ENCODE data around the gene GJB3.
A peak's percentile ranks its signal among the peaks of the same experiment; 100 is the strongest.
"Not testable (repeated sequence)": the region's sequence is repeated elsewhere in the genome, so short reads cannot be mapped to it uniquely, and the experiment has no call there.

The GJB3 gene

DNA sequence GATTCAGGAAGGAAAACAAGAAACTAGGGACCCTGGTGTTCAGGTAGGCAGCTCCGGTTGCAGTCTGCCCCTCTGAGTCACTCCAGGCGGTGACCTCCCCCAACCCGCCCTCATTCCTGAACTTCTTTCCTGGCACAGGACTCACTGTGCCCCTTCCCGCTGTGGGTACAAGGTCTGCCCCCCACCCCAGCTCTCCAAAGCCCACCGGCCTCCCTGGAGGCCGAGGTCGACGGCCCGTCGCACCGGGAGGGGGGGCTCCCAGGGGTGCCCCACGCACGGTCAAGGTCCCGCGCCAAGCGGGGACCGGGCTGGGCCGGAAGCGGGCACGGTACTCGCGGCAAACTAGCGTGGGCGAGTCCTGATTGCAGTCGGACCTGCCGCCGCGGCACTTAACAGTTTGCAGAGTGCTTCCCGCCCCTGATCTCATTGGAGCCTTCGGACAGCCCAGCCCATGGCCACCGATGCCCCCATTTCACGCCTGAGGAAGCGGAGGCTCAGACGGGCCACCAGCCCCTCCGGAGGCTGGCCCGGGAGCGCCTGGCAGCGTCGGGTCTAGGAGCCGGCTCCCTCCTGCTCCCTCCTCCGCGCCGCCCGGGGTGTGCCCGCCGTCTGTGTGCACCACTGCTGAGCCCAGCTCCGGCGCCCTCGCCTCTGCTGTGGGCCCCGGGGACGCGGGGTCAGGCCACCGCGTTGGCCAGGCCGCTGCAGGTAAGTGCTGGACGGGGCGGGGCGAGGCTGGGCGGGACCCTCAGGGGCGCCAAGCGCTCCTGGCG, at the start of gene GJB3:
GJB3 (plus strand) TSS at position 144 of the 773 bp plus-strand sequence. CDS start 3,549 bp downstream, outside the sequence.
- no peak for DNase-seq (ENCODE audit: low read depth, low spot score)

DNA sequence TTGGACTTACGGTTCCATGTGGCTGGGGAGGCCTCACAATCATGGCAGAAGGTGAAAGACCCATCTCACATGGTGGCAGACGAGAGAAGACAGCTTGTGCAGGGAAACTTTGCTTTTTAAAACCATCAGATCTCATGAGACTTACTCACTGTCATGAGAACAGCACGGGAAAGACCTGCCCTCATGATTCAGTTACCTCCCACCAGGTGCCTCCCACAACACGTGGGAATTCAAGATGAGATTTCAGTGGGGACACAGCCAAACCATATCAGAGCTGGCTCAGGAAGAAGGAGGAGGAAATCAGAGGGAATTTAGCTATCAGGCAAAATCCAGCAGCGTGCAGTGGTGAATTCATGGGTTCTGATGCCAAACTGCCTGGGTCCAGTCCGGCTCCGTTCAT, 48.2 kb upstream of the GJB3 start:
- DNase-seq (ENCODE audit: low read depth, low spot score), result not testable (repeated sequence)

DNA sequence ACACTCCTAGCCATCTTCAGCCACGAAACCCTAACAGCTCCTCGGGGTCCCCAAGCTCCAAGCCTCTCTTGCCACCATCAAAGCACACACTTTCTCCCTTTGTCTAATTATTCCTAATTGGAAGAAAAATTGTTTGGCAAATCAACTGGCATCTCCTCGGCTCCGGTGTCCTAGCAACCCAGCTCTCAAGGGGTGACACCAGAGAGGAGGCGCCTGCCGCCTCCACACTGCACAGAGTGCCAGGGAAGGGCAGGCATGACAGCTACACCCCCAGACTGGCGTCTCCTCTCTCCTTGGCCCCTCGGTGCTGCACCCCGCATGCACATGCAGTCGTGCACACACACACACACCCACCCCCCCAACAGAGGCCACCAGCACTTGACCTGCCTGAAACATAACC, 44.3 kb upstream of the GJB3 start:
- DNase-seq (ENCODE audit: low read depth, low spot score), result no peak

DNA sequence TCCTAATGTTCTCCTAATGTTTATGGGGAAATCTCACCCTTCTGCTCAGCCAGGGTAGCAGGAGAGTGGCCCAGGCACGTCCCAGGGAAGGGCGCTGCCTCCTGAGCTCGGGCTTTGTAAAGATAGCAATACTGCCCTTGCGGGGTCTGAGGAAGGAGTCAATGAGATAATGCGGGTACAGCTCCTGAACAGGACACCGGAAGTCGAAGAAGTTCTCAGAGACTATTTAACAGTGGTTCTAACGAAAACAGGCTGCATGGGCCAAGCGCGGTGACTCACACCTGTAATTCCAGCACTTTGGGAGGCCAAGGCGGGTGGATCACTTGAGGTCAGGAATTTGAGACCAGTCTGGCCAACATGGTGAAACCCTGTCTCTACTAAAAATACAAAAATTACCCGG, 43.8 kb upstream of the GJB3 start:
- not testable (repeated sequence) for DNase-seq (ENCODE audit: low read depth, low spot score)

DNA sequence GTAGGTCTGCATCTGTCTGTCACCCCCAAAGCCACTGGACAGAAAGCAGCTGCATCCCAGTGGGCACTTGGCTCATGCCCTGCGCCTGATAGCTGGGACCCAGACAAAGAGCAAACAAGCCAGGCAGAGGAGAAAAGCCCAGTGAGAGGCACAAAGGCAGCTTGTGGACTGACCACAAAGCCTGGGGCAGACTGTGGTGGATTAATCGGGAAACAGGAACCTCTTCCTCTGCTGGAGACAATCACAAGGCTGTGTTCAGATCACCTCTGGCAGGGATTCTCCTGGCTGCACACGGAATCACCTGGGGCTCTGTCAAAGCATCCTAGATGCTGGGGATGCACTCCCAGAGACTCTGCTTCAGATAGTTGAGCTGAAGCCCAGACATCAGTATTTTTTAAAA, 41.4 kb upstream of the GJB3 start:
- DNase-seq (ENCODE audit: low read depth, low spot score), result peak; percentile 63

DNA sequence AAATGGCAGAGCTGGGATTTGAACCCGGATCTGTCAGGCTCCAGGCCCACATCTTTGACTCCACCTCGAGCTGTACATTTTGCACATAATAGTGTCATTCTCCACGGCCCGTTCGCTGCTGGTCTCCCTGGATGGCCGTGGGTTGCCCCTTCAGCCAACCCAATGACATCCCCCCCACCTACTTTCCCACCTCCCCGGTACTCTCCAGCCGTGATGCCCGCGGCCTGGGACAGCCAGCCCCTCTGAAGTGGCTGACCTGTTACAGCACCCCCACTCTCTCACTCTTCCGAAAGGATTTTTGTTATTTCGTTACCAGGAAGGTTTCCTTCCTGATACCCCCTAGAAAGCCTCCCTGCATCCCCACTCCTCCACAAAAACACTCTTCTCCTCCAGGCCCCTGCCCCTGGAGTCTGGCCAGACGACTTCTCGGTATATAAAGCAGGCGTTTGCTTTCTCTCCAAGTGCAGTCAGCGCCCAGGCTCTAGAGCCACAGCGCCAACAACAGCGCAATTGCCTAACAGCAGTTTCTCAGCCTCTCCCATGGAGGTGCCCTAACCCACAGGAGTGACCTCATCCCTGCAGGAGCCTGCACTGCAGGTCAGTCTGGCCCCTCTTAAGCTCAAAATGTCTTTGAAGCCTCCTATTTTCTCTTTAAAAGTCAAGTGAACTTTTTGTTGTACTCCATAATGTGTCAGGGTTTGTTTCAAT, 40.7 kb upstream of the GJB3 start:
- peak; percentile 74 for DNase-seq (ENCODE audit: low read depth, low spot score)

DNA sequence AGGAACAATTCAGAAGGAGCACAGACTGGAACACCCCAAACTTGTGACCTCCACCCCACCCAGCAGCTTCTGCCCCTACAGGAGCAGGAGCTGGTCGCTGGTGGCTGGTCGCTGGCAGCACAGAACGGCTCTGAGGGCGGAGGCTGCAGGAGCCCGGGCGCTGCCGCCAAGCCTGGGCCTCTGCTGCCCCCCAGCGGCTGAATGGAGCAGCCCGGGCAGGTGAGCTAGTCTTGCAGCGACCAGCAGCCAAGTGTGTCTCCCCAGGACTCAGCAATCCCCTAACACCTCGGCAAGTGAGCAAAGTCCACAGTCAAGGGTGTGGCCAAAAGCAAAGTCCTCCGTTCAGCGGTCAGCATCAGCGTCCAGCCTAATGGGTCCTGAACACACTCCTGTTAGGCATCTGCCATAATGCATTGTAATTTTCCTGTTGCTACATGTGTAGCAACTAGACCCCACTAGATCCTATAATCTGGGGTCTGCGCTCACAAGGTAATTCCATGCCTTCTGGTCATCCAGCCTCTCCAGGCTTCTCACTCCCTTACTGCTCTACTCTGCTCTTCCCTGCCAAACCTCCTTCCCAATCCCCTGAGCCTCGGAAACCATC, 38.2 kb upstream of the GJB3 start:
- peak; percentile 90 for DNase-seq (ENCODE audit: low read depth, low spot score)

DNA sequence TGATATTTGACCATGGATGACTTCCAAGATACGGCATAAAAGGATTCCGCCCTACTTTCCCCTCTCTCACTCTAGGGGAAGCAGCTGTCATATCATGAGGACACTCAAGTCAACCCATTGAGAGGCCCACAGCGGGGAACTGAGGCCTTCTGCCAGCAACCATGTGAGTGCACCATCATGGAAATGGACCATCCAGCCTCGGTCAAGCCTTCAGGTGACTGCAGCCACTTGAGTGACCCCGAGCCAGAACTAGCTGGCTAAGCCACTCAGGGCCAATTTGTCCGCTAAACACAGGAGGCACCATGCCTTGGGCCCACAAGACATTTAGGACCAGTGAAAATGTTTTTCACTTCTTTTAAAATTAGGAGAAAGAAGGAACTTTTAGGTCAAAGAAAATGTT, 37.2 kb upstream of the GJB3 start:
- DNase-seq (ENCODE audit: low read depth, low spot score), result no peak

DNA sequence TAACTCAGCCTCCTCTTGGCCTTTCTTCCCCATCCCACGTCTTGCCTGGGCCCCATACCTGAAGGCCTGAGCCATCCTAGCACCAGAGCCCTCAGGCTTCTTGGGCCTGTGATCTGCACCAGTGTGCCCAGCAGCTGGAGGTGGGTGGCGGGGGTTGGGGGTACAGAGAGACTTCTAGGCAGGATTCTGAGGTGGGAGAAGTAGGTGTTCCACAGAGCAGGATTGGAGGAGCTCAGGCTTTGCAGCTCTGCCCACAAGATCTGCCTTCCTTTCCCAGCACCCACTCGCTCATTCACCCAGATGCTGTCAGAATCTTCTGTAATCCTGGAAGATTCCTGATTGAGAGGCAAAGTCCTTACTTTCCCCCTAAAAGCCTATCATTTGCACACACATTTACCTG, 36.2 kb upstream of the GJB3 start:
- DNase-seq (ENCODE audit: low read depth, low spot score), result no peak

DNA sequence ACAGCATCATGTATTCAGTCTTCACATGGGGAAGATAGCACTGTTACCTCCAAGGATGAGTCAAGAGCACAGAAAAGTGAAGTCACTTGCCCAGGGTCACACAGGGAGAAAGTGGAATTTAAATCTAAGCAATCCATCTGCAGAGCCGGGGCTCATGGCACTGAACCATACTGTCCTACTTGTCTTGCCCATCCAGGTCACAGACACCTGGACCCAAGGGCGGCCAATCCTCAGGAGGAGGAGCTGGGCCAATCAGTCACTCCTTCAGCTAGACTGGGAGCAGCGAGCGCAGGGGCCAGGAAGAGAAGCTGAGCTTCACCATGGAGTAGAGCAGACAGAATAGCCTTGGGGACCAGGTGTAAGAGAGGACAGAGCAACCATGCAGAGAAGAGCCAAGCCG, 35.3 kb upstream of the GJB3 start:
- no peak for DNase-seq (ENCODE audit: low read depth, low spot score)

DNA sequence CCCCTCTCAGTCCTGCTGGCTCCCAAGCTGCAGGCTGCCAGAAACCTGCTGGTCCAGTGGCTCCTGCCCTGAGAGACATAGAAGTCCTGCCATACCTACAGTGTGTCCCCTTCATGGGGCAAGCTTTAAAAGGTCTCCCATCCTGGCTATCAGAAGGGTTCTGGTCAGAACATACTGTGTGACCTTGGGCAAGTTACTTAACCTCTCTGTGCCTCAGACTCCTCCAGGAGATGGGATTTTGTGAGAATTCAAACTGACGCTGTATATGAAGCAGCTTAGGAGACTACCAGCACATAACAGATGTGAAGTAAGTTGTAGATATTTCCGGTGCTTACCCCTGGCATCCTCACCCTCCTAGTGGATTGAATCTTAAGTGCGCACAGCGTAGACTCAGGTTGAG, 34.9 kb upstream of the GJB3 start:
- no peak for DNase-seq (ENCODE audit: low read depth, low spot score)

DNA sequence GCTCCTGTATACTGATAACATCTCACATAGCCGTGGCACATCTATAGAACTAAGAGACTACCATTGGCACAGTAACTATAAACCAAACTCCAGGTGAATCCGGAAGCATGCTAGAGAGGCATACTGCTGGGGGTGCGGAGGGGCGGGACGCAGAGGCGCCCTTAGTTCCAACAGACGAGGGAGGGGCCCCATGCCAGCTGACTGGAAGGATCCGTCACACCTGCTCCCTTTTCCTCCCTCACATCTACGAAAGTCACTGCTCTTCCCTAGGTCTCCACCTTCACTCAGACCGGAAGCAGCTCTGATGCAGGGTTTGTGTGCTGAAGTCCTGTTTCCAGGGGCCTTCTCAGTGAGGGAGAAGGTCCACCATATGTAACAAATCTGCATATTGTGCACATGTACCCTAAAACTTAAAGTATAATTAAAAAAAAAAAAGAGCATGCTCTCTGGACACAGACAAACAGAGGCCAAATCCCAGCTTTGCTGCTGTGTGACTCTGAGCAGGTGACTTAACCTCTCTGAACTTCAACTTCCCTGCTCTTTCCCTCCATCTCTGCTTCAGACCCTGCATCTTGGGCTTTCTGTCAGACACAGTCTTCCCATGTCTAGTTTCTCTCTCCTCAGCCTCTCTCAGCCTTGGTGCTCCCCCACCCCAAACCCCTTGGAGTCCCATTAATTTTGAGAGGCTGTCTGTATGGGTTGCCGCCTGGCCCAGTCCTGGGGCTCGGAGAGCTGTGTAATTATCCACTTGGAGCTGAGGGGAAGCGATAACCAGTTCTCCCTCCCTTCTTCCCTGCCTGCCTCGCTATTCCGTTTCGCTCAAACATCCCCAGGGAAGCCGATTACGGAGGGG, 34.0 kb upstream of the GJB3 start:
- no peak for DNase-seq (ENCODE audit: low read depth, low spot score)

DNA sequence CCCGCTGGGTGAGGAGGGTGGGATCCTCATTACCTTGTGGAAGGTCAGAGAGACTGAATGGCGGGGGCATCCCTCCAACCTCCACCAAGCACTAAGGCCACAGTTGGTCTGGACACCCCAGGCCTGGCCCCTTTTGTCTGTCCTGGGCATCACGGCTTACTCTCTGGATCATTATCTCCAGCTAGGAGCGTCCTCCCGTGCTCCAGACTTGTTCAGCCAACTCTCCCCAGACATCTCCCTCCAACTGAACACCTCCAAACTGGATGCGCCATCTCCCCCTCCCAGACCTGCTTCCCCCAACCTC, 33.4 kb upstream of the GJB3 start:
- no peak for DNase-seq (ENCODE audit: low read depth, low spot score)

DNA sequence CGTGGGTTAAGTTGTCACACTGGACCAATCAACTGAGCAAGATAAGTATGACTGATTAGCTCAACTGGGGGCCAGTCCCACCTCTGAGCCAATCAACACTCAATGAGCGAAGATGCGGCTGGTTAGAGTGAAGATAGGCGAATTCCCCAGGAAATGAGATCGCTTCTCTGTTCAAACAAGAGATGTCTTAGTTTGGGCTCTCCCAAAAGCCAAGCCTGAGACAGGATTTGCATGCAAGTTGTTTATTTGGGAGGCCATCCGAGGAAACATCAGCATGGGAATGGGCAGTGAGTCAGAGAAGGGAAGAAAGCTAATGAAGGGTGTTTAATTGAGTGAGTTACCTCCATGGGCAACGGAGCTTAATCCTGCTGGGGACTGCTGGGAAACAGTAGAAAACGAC, 31.0 kb upstream of the GJB3 start:
- DNase-seq (ENCODE audit: low read depth, low spot score), result peak; percentile 17

DNA sequence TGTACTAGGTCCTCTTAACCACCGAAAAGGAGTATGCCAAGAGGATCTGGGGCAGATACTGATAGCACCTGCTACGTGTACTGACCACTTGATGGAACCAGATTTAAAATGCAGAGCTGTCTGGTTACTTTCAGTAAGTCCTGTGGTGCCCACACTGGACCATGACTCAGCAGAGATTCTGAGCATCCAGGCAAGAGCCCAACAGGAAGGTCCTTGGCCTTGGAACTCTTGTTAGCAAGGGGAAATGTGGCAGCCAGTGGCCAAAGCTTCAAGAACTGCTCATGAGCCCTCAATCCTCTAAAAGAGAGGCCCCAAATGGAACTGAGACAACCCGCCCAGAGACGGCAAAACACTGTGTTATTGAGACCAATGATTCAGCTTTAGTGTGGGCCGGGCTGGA, 30.4 kb upstream of the GJB3 start:
- no peak for DNase-seq (ENCODE audit: low read depth, low spot score)

DNA sequence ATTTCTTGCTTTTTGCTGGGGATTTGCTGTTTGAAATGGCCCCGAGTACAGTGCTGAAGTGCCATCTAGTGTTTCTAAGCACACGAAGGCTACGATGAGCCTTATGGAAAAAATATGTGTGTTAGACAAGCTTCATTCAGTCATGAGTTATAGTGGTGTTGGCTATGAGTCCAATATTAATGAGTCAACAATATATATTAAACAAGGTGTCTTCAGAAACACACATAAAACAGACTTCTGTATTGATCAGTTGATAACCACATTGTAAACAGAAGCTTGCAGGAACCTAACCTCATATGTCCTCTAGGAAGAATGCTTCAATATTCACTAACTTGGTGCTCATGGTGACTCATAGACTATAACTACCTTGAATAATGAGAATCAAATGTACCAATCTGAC, 27.9 kb upstream of the GJB3 start:
- DNase-seq (ENCODE audit: low read depth, low spot score), result no peak

DNA sequence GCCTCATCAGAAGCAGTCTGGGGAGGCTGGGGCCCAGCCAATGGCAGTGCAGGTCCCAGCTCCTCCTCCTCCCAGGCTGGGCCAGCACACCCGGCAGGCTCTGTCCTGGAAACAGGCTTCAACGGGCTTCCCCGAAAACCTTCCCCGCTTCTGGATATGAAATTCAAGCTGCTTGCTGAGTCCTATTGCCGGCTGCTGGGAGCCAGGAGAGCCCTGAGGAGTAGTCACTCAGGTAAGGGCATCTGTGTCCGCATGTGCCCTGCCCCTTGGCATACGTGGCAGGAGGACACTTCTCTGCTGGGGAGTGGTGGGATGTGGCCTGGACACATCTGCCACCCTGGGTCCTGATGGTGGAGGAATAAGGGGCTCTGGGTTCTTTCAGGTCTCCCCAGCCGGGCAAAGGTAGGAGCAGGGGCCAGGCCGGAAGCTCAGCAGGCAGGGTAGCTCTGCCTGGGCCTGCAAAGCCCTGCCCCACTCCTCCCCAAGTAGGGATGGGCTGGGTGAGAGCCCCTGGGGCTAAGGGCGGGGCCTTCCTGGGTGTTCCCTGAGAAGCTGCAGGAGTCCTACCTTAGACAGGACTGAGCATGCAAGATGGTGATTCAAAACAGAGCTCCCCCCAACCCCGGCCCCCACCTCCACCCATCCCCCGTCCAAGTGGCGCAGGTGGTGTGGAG, 25.9 kb upstream of the GJB3 start, which contains the start of gene GJB5:
GJB5 (plus strand) TSS at position 84 of the 674 bp plus-strand sequence. CDS start 2,284 bp downstream, outside the sequence.
- peak; percentile 67 for DNase-seq (ENCODE audit: low read depth, low spot score)

DNA sequence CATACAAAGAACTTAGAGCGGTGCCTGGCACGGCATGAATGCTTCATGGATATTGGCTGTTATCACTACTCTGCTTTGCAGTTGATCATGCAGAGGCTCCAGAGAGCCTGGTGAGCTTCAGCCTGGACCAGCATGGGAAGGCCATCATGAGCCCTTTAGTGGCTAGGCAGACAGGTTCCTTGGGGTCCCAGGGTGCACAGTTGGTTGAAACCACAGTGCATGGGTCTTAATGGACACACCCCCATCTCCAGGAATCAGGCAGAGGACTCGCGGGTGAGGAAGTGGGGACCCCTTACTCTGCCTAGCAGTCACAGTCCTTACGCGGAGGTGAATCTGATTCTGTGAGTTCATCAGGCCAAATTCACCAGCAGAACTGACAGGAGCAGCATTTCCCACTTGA, 25.1 kb upstream of the GJB3 start:
- DNase-seq (ENCODE audit: low read depth, low spot score), result no peak

DNA sequence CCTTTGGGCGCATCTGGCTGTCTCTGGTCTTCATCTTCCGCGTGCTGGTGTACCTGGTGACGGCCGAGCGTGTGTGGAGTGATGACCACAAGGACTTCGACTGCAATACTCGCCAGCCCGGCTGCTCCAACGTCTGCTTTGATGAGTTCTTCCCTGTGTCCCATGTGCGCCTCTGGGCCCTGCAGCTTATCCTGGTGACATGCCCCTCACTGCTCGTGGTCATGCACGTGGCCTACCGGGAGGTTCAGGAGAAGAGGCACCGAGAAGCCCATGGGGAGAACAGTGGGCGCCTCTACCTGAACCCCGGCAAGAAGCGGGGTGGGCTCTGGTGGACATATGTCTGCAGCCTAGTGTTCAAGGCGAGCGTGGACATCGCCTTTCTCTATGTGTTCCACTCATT, 23.6 kb upstream of the GJB3 start:
- DNase-seq (ENCODE audit: low read depth, low spot score), result no peak

DNA sequence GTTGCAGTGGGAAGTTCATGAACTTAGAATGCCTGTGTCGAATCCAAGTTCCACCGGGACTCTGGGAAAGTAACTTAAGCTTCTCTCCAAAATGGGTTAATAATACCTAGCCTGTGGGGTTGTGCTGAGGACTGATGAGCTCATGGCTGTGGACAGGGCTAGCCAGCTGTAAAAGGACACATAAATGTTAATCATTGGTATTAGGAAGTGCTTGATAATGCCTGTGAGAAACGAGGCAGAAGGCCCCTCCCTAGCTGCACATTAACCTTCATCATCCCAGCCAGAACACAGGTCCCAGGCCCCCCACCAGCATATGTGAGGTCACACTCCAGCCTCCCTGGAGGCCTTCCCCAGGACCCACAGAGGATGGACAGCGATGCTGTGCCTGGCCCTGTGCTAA, 22.3 kb upstream of the GJB3 start:
- no peak for DNase-seq (ENCODE audit: low read depth, low spot score)

Data from ELF-1 (cell line).